ENCODE measurements around the gene PAM16.
"Not testable (repeated sequence)": the region's sequence is repeated elsewhere in the genome, so short reads cannot be mapped to it uniquely, and the experiment has no call there.

Gene PAM16

DNA sequence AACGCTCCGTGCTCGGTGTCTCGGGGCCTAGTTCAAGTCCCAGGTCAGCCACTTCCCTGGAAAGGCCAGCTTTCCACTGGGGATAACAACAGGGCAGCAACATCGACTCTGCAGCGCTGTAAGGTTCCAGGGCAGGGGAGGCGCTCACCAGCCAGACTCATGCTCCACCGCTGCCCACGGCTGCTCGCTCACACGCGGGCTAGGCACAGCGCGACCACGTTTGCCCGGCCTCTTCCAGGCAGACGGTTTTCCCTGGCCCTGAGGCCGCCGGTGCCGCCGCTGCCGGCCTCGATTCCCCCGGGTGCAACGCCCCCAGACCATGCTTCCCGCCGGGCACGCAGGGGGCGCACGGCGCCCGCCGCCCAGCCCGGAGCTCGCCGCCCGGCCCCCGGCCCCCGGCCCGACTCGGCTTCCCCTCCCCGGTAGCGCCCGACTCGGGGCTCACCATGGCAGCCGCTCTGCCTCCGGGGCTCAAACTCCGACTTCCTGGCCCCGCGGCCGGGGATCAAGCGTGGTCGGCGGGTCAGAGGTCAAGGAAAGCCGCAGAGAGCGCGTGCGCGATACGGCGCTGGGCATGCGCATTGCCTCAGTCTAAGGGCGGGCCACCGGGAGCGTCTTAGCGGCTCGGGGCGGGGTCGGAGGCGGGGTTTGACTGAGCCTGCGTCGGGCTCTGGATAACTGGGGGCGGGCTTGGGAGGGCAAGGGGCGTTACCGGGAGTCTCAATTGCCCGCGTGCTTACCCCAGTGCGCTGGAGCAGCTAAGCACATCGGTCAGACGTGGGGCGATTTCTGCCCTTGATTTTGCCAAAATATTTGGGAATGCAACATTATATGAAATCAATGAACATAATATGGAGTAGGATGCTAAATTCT, at the start of gene PAM16:
PAM16 (minus strand) TSS at position 535 of the 873 bp plus-strand sequence; CDS start at position 448, 87 bp downstream.
- peak; percentile 100 for DNase-seq

DNA sequence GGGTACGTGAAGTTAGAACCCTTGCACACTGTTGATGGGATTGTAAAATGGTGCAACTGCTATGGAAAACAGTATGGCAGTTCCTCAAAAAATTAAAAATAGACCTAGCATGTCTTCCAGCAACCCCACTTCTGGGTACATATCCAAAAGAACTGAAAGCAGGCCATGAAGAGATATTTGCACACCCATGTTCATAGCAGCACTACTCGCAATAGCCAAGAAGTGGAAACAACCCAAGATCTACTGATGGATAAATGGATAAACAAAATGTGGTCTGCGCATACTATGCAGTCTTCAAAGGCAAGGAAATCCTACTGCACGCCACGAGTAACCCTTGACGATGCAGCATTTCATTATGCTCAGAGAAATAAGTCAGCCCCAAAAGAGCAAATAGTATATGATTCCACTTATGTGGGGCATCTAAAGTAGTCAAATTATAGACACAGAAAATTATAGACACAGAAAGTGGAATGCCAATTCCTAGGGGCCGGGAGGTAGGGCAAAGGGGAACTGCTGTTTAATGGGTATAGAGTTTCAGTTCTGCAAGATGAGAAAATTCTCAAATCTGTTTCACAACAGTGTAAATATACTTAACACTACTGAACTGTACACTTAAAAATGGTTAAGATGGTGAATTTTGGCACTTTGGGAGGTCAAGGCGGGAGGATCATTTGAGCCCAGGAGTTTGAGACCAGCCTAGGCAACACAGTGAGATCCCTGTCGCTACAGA, 48.0 kb upstream of the PAM16 start:
- no peak for DNase-seq

GRCh38 chr16:4395055-4395726, 44.1 kb upstream of the PAM16 start:
- no peak for DNase-seq

GRCh38 chr16:4393850-4394249, 42.7 kb upstream of the PAM16 start:
- not testable (repeated sequence) for DNase-seq

GRCh38 chr16:4393240-4393600, 42.1 kb upstream of the PAM16 start:
- no peak for DNase-seq

GRCh38 chr16:4392382-4393239, 41.5 kb upstream of the PAM16 start:
- DNase-seq = no peak

GRCh38 chr16:4391631-4392381, 40.7 kb upstream of the PAM16 start:
- DNase-seq = no peak

DNA sequence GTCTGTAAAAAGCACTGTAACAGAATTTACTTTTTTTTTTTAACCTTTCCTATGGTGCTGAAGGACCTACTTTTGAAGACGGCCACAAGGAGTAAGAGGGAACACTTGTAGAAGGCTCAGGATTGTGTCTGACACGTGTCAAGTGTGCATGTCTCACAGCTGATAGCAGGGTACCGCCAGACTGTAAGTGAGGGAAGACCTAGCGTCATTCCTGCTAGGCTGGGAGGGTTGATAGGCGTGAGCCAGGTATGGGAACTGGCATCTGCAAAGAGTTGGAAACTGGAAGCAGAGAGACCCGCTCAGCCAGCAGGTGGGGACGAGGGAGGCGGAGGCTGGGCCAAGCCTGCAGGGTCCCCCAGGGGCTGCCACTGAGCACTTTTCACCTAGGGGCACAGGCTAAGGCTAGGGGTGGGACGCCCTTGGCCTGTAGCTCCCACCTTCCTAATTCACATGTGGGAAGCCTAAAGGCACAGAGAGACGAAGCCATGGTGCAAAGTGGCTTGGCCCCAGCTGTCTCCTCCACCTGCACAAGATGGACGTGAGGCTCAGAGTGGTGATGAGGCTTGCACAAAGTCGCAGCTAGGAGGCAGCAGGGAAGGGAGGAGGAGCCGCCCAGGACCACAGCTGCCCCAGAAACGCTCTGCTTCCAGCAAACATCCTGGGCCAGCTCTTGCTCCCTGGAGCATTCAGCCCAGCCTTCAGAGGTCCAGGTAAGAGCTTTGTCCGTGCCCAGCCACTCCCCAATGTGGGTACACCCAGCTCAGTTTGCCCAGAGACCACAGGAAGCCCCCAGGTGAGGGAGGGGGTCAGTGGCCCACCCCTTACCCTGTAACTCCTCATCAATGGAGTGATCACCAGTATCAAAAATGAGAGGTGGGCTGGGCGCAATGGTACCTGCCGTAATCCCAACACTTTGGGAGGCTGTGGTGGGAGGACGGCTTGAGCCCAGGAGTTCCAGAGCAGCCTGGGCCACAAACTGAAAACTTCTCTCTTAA, 39.4 kb upstream of the PAM16 start:
- no peak for DNase-seq

DNA sequence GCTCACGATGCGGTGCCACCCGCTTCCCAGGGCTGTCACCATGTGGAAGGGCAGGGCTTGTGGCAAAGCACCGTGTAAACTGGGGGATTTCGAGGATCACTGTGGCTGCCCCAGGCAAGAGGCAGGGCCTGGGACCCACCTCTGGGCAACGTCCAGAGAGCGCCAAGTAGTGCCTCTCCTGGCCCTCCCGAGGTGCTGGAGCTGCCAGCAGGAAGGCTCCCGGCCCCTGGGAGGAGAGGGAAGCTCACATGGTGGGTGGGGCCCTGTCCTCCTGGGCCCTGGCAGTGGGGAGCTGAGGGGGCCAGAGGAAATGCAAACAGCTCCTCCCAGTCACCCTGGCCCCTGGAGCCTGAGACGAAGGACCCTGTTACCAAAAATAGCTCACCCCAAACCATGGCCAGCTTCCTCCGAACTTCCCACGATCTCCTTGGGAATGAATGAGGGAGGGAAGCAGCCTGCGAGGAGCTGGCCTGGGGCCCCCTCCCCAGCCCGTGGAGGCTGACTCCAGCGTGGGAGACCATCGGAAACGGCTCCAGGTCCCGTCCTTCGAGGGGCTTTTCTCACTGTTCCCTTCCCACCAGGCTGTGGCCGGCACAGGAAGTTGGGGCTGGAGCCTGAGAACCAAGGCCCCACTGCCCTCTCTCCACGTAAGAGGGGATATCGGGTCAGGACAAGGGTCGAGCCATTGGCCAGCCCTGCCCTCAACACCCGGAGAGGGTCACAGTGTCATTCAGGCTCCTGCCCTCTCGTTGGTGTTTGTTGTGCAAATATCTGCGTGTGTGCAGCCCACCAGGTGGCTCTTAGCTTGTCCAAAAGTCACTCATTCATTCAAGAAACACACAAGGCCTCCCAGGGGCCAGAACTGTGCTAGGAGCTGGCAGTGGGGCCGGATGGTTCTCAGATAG, 38.2 kb upstream of the PAM16 start:
- DNase-seq = no peak

DNA sequence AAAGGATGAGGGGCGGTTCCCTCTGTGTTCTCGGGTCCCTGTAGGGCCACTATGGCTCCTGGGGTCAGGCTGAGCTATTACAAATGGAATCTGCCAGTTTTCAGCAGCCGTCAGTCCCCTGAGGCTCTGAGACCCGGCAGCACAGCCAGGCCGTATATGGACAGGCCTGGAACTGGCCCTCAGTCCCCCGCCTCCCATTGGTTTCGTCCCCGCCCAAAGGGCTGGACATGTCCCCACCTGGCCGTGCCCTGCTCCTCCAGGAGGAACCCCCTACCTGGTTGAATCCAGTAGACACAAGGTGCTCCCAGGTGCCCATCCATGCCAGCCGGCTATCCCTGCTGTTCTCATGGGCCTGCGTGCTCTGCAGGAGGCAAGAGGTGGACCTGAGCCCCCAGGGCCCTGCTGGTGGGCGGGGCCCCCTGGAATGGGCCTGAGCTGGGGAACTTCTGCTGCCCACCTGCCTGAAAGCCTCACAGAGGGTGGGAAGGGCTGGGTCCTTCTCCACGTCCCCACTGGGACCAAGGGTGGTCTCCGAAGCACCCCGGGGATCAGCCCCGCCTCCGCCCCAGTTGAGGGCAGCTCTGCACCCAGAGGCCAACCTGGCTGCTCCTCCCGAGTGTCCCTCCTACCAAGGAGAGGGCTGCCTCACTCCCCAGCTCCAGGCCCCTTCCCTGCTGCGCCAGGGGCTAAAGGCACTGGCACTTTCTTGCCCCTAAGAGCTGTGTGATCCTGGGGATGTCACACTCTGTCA, 37.3 kb upstream of the PAM16 start:
- no peak for DNase-seq

DNA sequence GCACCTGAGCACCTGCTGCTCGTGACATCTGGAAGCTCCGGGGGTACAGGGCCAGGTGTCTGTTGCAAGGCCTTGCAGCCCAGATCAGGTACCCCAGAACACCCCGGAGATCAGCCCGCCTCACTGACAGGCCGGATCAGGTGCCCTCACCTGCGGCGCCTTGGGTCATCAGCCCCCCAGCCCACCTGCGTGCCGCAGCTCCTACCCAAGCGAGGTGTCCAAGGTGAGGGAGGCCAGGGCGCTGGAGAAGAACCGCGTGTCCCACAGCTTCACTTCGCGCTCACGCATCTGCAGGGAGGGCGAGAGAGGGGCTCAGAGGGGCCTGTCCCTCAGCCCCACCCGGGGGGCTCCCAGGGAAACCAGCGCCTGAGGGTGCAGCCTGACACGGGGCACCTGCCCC, 36.7 kb upstream of the PAM16 start:
- DNase-seq = no peak

GRCh38 chr16:4386951-4387565, 35.9 kb upstream of the PAM16 start:
- no peak for DNase-seq

- no peak for DNase-seq
Measured at GRCh38 chr16:4386451-4386805, 35.3 kb upstream of the PAM16 start.

GRCh38 chr16:4385789-4386450, 34.8 kb upstream of the PAM16 start:
- no peak for DNase-seq

GRCh38 chr16:4385066-4385788, 34.1 kb upstream of the PAM16 start:
- no peak for DNase-seq

- no peak for DNase-seq
Measured at GRCh38 chr16:4384509-4384942, 33.4 kb upstream of the PAM16 start.
